ENCODE measurements around the gene ZFYVE28. TPM values are rescaled to one million over a fixed set of nuclear protein-coding genes. Genes with fewer than 3 reads are reported as not detected.

ZFYVE28 gene
- total and polyA plus RNA-seq, 10 of the 15 experiments (the other 5 are each of a cell fraction or from before 2014, with no cell fraction given), result 0.06 to 1.9 (median 0.22) TPM; not detected in 1

DNA sequence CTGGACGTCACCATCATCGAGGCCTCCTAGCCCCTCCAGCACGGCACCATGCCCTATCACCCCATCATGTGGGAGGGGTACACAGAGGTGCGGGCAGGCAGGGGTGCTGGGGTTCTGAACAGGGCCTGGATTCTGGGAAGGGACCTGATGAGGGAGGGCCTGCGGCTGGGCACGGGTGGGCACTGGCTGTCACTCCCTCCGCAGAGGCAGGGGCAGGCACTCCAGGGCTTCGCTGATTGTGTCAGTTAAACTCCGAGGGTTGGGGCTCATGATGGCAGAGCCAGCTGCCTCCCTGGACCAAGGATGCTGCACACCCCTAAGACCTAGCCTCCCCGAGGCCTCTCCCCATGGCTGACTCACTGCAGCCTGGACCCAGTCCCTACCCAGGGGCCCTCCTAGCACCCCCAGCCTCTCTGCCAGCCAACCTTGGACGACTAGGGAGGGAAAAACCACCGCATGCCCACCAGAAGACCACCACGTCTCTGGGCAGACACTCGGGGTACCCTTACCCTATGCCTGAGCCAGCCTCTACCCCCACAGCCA, 45.9 kb downstream of the ZFYVE28 start:
- ChIA-PET SMC1A (ENCODE audit: uncharacterized antibody, unreplicated experiment) (no interaction called here), RAD21 (ENCODE audit: unreplicated experiment) (no interaction called here), POLR2A (no interaction called here), CTCF (no interaction called here)
- in situ Hi-C loops (cut with MboI) (no loop called here), intact Hi-C loops (cut with micrococcal nuclease; ENCODE audit: unreplicated experiment) (no loop called here)
- no peak for DNase-seq (ENCODE audit: low read depth, low spot score)
- Histone ChIP-seq H2AFZ (ENCODE audit: control insufficient read depth, low read depth, low read length) (no peak overlapping the region), H3K4me3 (no peak overlapping the region), H3K9ac (ENCODE audit: control insufficient read depth, insufficient read depth, low read length) (no peak overlapping the region), H3K9me3 (replicated peaks; ENCODE audit: control insufficient read depth, insufficient read depth, low read length) (peaks cover 1% of the 10 kb centered on the region; the same call in 1 of the 3 replicates), H3K27ac (ENCODE audit: control insufficient read depth, insufficient read depth) (no peak overlapping the region), H3K4me1 (ENCODE audit: control insufficient read depth, insufficient read depth, low read length) (no peaks in the 10 kb centered on the region), H3K27me3 (replicated peaks in 1 of 2; ENCODE audit: control insufficient read depth in 2 of 2, insufficient read depth in 2 of 2, low read length in 1 of 2) (no peaks in the 10 kb centered on the region), H4K20me1 (ENCODE audit: control insufficient read depth, insufficient read depth) (no peaks in the 10 kb centered on the region), H3K4me2 (ENCODE audit: control insufficient read depth, insufficient read depth) (no peak overlapping the region), H3K36me3 (ENCODE audit: control insufficient read depth in 2 of 2, insufficient read depth in 2 of 2, low read length in 1 of 2) (no peaks in the 10 kb centered on the region), H3K79me2 (ENCODE audit: control insufficient read depth, insufficient read depth, low read length) (no peaks in the 10 kb centered on the region)
- no peak for ATAC-seq
- TF ChIP-seq SIN3A (IDR thresholded peaks at IDR 0.05; ENCODE audit: low read depth, low read length) (no peak), MTA2 (IDR thresholded peaks at IDR 0.05; ENCODE audit: low read depth) (no peak), CHD1 (IDR thresholded peaks at IDR 0.05; ENCODE audit: low read depth, low read length) (no peak), RELB (IDR thresholded peaks at IDR 0.05; ENCODE audit: low read depth) (no peak), HSF1 (IDR thresholded peaks at IDR 0.05; ENCODE audit: low read depth, low read length) (no peak), GABPA (IDR thresholded peaks at IDR 0.05; ENCODE audit: low read depth) (no peak), ZBED1 (IDR thresholded peaks at IDR 0.05; ENCODE audit: borderline replicate concordance) (no peak), YBX1 (IDR thresholded peaks at IDR 0.05) (no peak), SPI1 (IDR thresholded peaks at IDR 0.05; ENCODE audit: borderline replicate concordance, insufficient read depth, low read depth, low read length) (no peak), RUNX3 (IDR thresholded peaks at IDR 0.05; ENCODE audit: low read length) (no peak), REST (IDR thresholded peaks at IDR 0.05; ENCODE audit: low read depth, low read length) (no peak)
- FAIRE-seq, result no peak
- BruUV-seq (replicated peaks), result no TSS peak
- 42% methylated on average over 14 of the region's 14 CpGs for WGBS (ENCODE audit: insufficient coverage, insufficient replicate concordance, low lambda C conversion rate, missing lambda C conversion rate)

All from GM12878 (cell line).